Fibroblast of villous mesenchyme (primary cell): ENCODE measurements around the gene PCBP3. TPM values are rescaled to one million over a fixed set of nuclear protein-coding genes. Genes with fewer than 3 reads are reported as not detected.
"Not testable (repeated sequence)": the region's sequence is repeated elsewhere in the genome, so short reads cannot be mapped to it uniquely, and the experiment has no call there.

Source experiments
- DNase-seq: peaks from one replicate; pipeline ENCODE4 v3.0.0-alpha.2; 2010; ENCODE audit warnings: low read depth
- H3K4me3 ChIP-seq: 2 replicates; pipeline ENCODE4 v1.5.1; 2011; ENCODE audit warnings: low read depth, mild to moderate bottlenecking, low read length
- CTCF ChIP-seq: IDR thresholded peaks from 2 replicates; pipeline ENCODE4 v1.5.1; 2012; ENCODE audit warnings: low read depth, mild to moderate bottlenecking, low read length; ENCODE audit not compliant: insufficient read depth
- total RNA-seq: library from RNA; depleted of rRNA; stranded (reverse); fragments of >200 nt; gene quantifications from 2 replicates; pipeline ENCODE4 v1.2.3, GENCODE V29; 2012

The PCBP3 gene
- total RNA-seq, 1 donor, result 1.3 TPM

DNA sequence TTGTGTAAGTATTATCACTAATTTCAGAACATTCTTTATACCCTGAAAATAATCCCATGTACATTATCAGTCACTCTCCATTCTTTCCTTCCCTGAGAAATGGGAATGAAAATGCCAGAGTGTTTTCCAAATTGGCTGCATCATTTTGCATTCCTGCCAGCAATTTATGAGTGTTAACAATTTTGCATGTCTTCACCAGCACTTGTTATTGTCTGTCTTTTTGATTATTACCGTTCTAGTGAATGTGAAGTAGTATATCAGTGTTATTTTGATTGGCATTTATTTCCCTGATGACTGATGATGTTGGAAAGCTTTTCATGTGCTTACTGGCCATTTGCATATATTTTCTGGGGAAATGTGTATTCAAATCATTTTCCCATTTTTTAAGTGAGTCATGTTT lies 71.9 kb downstream of the PCBP3 start:
- H3K4me3 ChIP-seq, result no peak overlapping the region
- TF ChIP-seq CTCF, result no peak
- DNase-seq, result no peak

- DNase-seq, result no peak
- TF ChIP-seq CTCF, result no peak
- no peak overlapping the region for H3K4me3 ChIP-seq
Observed at GRCh38 chr21:45718413-45718812, 74.9 kb downstream of the PCBP3 start.

- no peak overlapping the region for H3K4me3 ChIP-seq
- TF ChIP-seq CTCF, result no peak
- no peak for DNase-seq
Observed at GRCh38 chr21:45719177-45719802, 75.8 kb downstream of the PCBP3 start.

DNA sequence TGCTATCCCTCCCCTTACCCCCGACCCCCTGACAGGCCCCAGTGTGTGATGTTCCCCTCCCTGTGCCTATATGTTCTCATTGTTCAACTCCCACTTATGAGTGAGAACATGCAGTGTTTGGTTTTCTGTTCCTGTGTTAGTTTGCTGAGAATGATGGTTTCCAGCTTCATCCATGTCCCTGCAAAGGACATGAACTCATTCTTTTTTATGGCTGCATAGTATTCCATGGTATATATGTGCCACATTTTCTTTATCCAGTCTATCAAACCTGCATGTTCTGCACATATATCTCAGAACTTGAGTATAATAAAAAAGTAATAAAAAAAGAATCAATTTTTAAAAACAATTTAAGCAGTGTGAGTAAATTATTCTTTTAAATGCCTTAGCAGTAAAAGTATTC lies 76.7 kb downstream of the PCBP3 start:
- H3K4me3 ChIP-seq, DNase-seq: not testable (repeated sequence)

DNA sequence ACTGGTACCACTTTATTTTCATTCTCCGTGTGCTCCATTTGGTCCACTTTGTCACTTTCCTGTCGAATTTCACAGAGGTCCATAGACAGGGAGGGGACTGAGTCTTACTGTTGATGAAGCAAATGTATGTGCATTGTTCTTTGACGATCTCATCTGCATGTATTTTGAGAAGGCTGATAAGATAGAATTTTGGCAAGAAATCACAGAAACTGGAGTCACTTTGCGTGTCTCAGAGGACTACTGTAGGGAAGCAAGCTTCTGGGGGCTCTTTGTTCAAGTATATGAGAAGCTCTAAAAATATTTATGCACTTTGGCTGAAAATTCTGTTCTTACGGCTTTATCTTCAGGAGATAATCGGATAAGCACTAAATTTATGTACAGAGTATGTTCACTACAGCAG lies 78.1 kb downstream of the PCBP3 start:
- no peak overlapping the region for H3K4me3 ChIP-seq
- DNase-seq, result no peak
- TF ChIP-seq CTCF, result no peak

DNA sequence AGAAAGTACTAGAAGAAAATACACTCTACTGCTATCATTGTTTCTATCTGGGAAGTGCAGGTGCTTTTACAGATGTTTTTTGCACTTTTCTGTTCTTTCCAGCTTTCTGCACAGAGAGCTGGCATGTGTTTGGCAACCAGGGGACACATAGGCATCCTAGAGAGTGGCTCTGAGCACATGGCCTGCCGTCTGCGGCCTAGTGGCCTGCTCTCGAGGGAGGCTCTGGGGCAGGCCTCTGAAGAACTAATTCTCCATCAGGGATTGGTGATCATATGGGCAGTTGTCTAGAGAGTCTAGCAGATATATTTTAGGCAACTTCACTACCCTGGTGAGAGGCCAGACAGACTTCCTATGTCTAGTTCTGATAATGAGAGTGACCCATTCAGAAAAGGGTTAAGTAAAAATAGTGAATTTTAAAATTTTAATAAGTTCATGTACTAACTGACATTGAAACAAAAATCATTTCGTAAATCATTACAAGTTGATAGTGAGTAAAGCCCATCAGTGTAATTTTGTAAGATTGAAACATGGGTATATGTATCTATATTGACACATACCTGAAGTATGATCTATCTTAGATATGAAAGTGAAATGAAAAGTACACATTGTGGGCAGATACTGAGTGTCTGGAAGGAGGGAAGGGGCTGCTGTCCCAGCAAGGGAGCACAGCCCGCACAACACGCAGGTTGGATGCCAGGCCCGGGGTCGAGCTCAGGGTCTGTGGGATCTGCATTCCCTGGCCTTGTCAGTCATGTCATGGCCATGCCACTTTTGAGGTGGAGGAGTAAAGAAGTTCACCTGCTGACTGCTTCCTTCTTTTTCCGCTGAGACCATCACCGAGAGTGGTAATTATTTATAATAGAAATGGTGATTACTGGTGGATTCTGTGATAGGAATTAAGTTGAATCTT lies 79.8 kb downstream of the PCBP3 start:
- no peak overlapping the region for H3K4me3 ChIP-seq
- no peak for TF ChIP-seq CTCF
- no peak for DNase-seq

- no peak for TF ChIP-seq CTCF
- H3K4me3 ChIP-seq, result no peak overlapping the region
- no peak for DNase-seq
Observed at GRCh38 chr21:45724345-45724961, 80.9 kb downstream of the PCBP3 start.
